Epithelial cell of esophagus (primary cell): ENCODE measurements around the gene PDE4A.
A peak's percentile ranks its signal among the peaks of the same experiment; 100 is the strongest.
"Not testable (repeated sequence)": the region's sequence is repeated elsewhere in the genome, so short reads cannot be mapped to it uniquely, and the experiment has no call there.

ENCODE experiments used
- DNase-seq: peaks from one replicate; pipeline ENCODE4 v3.0.0; 2010; ENCODE audit warnings: low read depth
- H3K4me3 ChIP-seq: 2 replicates; pipeline ENCODE4 v1.5.1; 2011; ENCODE audit warnings: mild to moderate bottlenecking, low read length, control low read depth
- TF ChIP-seq, protein P1 (sequence below): IDR thresholded peaks from 2 replicates; pipeline ENCODE4 v1.5.1; 2011; ENCODE audit warnings: low read depth, mild to moderate bottlenecking, low read length, control low read depth, inconsistent platforms; ENCODE audit not compliant: insufficient read depth; ENCODE audit errors: missing control alignments

PDE4A gene

DNA sequence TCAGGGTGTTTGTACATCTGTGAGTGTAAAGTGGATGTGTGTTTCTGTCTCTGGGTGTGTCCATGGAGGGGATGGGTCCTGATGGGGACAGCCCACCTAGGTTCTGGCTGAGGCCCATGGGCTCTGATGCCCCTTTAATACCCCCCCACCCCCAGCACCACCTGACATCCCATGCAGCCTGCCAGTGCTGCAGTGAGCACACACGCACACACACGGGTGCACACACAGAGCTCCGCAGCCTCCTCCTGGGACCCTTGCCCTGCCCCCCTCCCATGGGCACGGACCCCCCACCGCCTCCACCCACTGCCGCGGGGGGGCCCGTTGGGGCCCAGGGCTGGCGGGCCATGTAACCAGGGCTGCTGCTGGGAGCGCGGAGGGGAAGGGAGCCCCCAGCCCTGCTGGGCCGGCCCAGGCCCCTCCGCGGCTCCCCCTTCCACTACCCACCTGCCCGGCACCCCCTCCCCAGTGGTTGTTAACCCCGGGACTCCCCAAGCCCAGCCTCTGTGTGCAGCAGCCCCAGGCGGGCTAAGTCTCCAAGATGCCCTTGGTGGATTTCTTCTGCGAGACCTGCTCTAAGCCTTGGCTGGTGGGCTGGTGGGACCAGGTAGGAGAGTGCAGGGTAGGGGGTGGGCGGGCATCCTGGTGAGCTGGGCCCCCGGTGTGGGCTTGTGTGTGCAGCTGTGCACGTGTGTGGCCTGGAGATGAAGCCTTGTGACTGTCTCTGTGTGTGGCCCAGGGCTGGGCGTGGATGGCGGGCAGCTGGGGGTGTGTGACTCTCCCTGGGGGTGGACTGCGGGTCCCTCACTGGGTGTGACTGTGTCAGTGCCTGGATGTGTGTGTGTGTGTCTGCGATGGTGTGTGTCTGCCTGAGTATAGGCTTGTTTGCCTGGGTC lies 32.6 kb downstream of the PDE4A start:
- TF ChIP-seq, protein P1, sequence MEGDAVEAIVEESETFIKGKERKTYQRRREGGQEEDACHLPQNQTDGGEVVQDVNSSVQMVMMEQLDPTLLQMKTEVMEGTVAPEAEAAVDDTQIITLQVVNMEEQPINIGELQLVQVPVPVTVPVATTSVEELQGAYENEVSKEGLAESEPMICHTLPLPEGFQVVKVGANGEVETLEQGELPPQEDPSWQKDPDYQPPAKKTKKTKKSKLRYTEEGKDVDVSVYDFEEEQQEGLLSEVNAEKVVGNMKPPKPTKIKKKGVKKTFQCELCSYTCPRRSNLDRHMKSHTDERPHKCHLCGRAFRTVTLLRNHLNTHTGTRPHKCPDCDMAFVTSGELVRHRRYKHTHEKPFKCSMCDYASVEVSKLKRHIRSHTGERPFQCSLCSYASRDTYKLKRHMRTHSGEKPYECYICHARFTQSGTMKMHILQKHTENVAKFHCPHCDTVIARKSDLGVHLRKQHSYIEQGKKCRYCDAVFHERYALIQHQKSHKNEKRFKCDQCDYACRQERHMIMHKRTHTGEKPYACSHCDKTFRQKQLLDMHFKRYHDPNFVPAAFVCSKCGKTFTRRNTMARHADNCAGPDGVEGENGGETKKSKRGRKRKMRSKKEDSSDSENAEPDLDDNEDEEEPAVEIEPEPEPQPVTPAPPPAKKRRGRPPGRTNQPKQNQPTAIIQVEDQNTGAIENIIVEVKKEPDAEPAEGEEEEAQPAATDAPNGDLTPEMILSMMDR: no peak
- H3K4me3 ChIP-seq: no peak overlapping the region
- no peak for DNase-seq

DNA sequence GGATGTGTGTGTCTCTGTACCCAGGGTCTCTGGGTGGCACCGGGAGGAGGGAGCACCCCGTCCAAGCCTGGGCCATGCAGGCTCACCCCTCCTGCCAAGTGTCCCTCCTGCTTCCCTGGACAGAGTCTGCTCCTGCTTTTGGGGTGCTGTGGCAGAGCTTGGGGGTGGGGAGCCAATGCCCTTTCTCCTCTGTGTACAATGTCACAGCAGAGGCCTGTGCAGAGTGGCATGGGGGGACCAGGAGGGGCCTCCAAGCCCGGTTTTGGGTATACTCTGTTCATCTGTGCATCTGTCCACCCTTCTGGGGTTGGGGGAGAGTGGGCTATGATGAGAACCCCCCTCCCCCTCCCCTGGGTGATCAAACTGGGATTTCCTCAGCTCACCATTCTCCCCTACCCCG lies 33.5 kb downstream of the PDE4A start:
- TF ChIP-seq, protein P1: no peak
- no peak overlapping the region for H3K4me3 ChIP-seq
- DNase-seq: no peak

DNA sequence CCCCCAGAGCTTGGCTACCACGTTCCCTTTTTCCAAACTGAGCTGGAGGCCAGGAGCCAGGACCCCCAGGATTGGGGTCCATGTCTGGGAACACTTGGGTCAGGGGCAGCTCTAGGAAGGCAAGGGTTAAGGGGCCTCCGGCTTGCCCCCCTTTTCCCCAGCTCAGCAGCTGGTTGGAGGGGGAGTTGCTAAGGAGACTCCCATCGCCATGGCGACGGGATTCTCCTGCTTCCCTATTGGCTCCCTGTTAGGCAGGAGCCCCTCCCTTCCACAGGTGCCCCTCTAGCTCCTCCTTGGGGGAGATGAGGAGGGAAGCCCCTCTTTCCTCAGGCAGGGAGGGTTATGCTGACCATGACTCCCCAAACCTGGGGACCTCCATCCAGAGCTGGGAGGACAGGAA lies 33.9 kb downstream of the PDE4A start:
- no peak overlapping the region for H3K4me3 ChIP-seq

DNA sequence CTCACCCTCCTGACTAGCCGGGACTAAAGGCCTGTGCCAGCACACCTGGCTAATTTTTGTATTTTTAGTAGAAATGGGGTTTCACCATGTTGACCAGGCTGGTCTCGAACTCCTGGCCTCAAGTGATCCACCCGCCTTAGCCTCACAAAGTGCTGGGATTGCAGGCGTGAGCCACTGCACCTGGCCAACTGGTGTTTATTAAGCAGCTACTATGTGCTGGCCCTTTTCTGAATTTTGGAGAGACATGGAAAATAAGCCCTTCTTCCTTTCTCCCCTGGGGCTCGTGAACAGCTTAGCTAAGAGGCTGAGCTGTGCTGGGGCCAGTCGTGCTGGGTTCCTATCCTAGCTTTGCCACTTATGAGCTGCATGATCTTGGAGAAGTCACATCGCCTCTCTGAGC lies 38.4 kb downstream of the PDE4A start:
- not testable (repeated sequence) for H3K4me3 ChIP-seq, DNase-seq

More for the DNA sequence above, 33.9 kb downstream of the PDE4A start:
- TF ChIP-seq, protein P1: no peak
- no peak for DNase-seq

DNA sequence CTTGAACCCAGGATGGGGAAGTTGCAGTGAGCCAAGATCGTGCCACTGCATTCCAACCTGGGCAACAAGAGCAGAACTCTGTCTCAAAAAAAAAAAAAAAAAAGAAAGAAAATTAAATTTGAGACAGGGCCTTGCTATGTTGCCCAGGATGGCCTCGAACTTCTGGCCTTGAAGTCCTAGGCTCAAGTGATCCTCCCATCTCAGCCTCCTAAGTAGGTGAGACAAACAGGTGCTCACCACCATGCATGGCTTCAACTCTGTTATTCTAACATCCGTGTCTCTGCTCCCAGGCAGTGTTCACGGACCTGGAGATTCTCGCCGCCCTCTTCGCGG lies 40.3 kb downstream of the PDE4A start:
- TF ChIP-seq, protein P1: no peak
- DNase-seq: no peak
- H3K4me3 ChIP-seq: no peak overlapping the region

DNA sequence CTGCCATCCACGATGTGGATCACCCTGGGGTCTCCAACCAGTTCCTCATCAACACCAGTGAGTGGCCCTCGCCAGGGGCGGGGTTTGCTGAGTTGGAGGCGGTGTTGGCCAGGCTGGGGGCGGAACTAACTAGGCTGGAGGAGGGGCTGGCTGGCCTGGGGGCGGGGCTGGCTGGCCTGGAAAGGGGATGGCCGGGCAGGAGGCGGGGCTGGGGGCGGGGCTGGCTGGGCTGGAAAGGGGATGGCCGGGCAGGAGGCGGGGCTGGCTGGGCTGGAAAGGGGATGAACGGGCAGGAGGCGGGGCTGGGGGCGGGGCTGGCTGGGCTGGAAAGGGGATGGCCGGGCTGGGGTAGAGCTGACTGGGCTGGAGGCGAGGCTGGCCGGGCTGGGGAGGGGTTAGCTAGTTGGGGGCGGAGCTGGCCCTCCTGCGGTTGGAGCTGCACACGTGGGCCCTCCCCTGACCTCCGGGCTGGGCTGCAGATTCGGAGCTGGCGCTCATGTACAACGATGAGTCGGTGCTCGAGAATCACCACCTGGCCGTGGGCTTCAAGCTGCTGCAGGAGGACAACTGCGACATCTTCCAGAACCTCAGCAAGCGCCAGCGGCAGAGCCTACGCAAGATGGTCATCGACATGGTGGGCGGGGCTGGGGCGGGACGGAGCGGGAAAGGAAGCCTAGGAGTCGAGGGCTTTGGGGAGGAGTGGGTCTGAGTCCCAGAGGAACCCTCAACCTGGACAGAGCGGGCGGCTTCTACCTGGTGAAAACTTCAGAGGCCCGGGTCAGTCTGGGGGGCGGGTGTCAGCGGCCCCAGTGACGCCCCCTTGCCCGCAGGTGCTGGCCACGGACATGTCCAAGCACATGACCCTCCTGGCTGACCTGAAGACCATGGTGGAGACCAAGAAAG lies 41.0 kb downstream of the PDE4A start:
- TF ChIP-seq, protein P1: no peak
- peak; percentile 95 for DNase-seq
- peak overlapping the region; percentile 42 for H3K4me3 ChIP-seq

DNA sequence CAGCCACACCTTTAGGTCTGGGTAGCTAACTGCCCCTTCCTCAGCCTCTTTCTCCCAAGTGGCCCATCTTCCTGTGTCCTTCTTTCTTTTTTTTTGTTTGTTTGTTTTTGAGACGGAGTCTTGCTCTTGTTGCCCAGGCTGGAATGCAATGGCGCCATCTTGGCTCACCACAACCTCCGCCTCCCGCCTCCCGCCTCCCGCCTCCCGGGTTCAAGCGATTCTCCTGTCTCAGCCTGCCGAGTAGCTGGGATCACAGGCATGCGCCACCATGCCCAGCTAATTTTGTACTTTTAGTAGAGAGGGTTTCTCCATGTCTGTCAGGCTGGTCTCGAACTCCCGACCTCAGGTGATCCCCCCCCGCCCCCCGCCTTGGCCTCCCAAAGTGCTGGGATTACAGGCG lies 41.7 kb downstream of the PDE4A start:
- peak overlapping the region; percentile 42 for H3K4me3 ChIP-seq
- DNase-seq: not testable (repeated sequence)
